HG03571 (cell line): ENCODE results near the gene POTEH.
"Not testable (repeated sequence)": the region's sequence is repeated elsewhere in the genome, so short reads cannot be mapped to it uniquely, and the experiment has no call there.

ENCODE experiments used
- ATAC-seq: cut with Tn5 transposase; IDR thresholded peaks from one replicate; pipeline ENCODE4 v1.9.1; 2021; ENCODE audit not compliant: unreplicated experiment

POTEH gene

GRCh38 chr22:15734411-15734810 is 44.6 kb downstream of the POTEH start:
- not testable (repeated sequence) for ATAC-seq

DNA sequence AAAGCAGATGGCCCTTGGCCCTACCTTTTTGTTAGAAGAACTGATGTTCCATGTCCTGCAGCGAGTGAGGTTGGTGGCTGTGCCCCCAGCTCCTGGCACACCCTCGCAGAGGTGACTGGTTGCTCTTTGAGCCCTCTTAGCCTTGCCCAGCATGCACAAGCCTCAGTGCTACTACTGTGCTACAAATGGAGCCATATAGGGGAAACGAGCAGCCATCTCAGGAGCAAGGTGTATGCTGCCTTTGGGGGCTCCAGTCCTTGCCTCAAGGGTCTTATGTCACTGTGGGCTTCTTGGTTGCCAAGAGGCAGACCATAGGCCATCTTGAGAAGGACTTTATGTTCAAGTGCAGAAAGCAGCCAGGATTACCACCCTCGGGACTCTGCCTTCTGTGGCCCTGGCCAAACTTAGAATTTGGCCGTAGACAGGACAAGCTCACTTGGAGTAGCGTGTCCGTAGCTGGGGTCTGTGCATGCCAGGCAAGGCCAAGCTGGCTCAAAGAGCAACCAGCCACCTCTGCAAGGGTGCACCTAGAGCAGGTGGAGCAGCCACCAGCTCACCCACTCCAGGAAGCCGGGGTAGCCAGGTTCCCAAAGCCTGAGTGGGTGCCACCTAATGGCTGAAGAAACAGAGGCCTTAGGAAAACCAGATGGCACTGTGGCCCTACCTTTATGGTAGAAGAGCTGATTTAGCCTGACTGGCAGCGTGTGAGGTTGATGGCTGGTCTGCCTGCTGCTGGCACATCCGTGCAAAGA is 48.5 kb downstream of the POTEH start:
- not testable (repeated sequence) for ATAC-seq

- not testable (repeated sequence) for ATAC-seq
Observed at GRCh38 chr22:15738909-15739391, 49.1 kb downstream of the POTEH start.

GRCh38 chr22:15747636-15748323 is 58.0 kb downstream of the POTEH start:
- ATAC-seq, result not testable (repeated sequence)

DNA sequence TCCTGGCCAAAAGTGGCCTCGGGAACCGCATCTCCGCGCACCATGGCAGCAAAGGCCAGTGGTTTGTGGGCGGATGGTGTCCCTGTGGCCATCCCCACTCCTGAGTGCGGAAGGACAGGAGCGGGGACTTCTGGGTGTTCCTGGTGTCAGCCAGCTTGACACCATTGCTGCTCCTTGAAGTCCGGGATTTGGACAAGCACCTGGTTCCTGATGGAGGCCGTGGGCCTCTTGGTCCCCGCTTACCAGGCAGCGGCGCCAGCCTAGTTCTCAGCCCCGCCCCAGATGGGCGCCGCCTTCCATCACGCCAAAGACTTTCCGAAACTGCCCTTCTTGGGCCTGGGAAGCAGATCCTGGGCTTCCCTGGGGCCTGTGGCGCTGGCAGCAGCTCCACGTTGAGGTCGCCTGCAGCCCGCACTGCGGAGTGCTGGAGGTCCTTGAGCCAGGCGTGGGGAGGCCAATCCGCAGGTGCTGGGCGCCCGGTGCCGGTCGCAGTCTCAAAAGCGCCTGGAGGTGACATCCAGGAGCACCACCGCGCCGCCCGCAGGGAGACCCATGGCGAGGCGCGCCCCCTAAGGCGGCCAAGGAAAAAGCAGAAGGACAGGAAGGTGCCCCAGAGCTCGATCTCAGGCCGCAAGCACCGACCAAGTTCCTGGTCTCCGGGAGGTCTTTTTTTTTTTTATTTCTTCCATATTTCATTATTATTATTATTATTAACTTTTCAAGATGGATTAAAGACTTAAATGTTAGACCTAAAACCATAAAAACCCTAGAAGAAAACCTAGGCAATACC is 59.5 kb downstream of the POTEH start:
- ATAC-seq, result not testable (repeated sequence)

DNA sequence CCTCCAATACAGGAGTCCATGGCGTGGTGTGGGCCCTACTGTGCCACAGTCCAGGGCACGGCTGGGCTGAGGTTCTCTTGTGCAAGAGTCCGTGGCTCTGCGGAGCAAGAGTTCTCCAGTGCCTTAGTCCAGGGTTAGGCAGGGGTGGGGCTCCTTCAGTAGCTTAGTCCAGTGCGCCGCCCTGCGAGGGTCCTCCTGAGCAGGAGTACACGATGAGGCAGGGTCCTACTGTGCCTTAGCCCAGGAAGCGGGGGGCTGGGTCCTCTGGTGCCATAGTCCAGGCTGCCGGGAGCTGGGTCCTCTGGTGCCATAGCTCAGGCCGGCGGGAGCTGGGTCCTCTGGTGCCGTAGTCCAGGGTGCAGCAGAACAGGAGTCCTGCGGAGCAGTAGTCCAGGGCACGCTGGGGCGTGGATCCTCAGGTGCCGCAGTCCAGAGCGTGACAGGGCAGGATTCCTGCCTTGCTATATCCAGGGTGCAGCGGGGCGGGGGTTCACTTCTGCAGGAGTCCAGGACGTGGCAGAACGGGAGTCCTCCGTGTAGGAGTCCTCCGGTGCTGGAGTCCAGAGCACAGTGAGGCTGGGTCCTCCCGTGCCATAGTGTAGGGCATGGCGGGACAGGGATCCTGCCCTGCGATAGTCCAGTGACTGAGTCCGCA is 69.7 kb downstream of the POTEH start:
- not testable (repeated sequence) for ATAC-seq

DNA sequence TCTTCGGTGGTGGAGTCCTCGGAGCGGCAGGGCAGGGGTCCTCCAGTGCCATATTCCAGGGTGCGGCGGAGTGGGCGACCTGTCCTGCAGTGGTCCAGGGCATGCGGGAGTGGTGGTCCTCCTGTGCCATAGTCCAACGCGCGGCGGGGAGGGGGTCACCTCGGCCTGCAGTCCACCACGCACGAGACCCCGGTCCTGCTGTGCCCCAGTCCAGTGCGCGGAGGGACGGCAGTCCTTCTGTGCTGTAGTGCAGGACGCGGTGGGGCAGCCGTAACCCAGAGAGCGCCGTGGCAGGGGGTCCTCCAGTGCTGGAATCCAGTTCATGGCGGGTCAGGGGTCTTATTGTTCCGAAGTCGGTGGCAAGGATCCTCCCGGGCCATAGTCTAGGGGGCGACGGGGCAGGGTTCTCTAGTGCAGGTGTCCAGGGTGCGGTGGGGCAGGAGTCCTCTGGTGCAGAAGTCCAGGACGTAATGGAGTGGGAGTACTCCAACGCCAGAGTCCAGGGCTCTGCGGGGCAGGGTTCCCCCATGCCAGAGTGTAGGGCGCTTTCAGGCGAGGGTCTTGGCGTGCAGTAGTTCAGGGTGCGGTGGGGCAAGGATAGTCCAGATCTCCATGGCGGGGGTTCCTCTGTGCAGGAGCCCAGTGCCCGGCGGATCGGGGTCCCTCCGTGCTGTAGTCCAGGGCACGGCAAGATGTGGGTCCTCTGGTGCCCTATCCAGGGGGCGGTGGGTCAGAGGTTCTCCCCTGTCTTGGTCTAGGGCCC is 70.7 kb downstream of the POTEH start:
- not testable (repeated sequence) for ATAC-seq

DNA sequence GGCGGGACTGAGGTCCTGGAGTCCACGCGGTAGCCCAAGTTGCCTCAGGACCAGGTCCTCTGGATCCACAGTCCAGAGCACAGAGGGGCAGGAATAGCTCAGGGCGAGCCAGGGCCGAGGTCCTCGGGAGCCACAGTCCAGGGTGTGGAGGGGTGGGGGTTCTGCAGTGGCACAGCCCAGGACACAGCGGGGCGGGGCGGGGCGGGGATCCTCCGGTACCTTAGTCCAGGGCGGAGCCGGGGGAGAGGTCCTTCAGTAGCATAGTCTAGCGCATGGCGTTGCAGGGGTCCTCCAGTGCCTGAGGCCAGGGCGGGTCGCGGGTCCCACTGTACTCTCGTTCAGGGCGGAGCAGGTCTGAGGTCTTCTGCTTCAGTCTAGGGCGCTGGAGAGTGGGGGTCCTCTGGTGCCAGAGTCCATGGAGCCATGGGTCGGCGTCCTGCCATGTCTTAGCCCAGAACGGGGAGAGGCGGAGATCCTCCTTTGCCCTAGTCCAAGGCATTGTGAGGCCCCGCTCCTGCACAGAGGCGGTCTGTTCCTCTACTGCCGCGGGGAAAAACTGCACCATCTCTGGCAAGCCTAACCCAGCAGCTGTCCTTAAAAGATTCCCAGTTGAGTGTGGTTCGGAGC is 71.4 kb downstream of the POTEH start:
- not testable (repeated sequence) for ATAC-seq

GRCh38 chr22:15763559-15763958 is 73.7 kb downstream of the POTEH start:
- not testable (repeated sequence) for ATAC-seq
